Skeletal muscle satellite cell (primary cell): ENCODE results near the gene PPP1R15B.
A peak's percentile ranks its signal among the peaks of the same experiment; 100 is the strongest.

Experiments
- H3K27me3 ChIP-seq: 2 replicates; pipeline ENCODE4 v1.7.0; 2013; ENCODE audit warnings: low read length; ENCODE audit not compliant: control insufficient read depth, insufficient read depth
- H3K36me3 ChIP-seq: 2 replicates; pipeline ENCODE4 v1.7.0; 2013; ENCODE audit warnings: mild to moderate bottlenecking, control low read depth, low read length; ENCODE audit not compliant: insufficient read depth
- H3K4me1 ChIP-seq: 2 replicates; pipeline ENCODE4 v1.7.0; 2013; ENCODE audit warnings: low read length; ENCODE audit not compliant: control insufficient read depth, insufficient read depth
- H3K4me2 ChIP-seq: 2 replicates; pipeline ENCODE4 v1.7.0; 2013; ENCODE audit warnings: mild to moderate bottlenecking, low read length
- H3K4me3 ChIP-seq: 2 replicates; pipeline ENCODE4 v1.7.0; 2013; ENCODE audit warnings: low read length
- H3K9ac ChIP-seq: 2 replicates; pipeline ENCODE4 v1.7.0; 2013; ENCODE audit warnings: mild to moderate bottlenecking, low read depth, low read length, moderate library complexity
- H3K9me3 ChIP-seq: replicated peaks from 2 replicates; pipeline ENCODE4 v1.7.0; 2013; ENCODE audit warnings: mild to moderate bottlenecking, control low read depth, low read length

The PPP1R15B gene

GRCh38 chr1:204417074-204417997 is 5.7 kb upstream of the PPP1R15B start:
- peak overlapping the region; percentile 81 for H3K4me2 ChIP-seq
- H3K4me3 ChIP-seq, result peak overlapping the region; percentile 50
- no peaks in the 10 kb centered on the region for H3K27me3 ChIP-seq
- peaks cover 26% of the 10 kb centered on the region for H3K4me1 ChIP-seq
- peak overlapping the region; percentile 68 for H3K9ac ChIP-seq
- no peaks in the 10 kb centered on the region for H3K9me3 ChIP-seq
- no peaks in the 10 kb centered on the region for H3K36me3 ChIP-seq

- H3K4me2 ChIP-seq, result peak overlapping the region; percentile 81
- no peaks in the 10 kb centered on the region for H3K36me3 ChIP-seq
- no peaks in the 10 kb centered on the region for H3K9me3 ChIP-seq
- H3K9ac ChIP-seq, result no peak overlapping the region
- H3K27me3 ChIP-seq, result no peaks in the 10 kb centered on the region
- H3K4me1 ChIP-seq, result peaks cover 25% of the 10 kb centered on the region
- no peak overlapping the region for H3K4me3 ChIP-seq
These were observed 5.0 kb upstream of the PPP1R15B start for GRCh38 chr1:204416589-204417073.

- Histone ChIP-seq H3K4me1 (peaks cover 25% of the 10 kb centered on the region), H3K4me3 (no peak overlapping the region), H3K9ac (no peak overlapping the region), H3K27me3 (no peaks in the 10 kb centered on the region), H3K9me3 (no peaks in the 10 kb centered on the region), H3K4me2 (no peak overlapping the region), H3K36me3 (no peaks in the 10 kb centered on the region)
These were observed 3.7 kb upstream of the PPP1R15B start for GRCh38 chr1:204415351-204415750.

DNA sequence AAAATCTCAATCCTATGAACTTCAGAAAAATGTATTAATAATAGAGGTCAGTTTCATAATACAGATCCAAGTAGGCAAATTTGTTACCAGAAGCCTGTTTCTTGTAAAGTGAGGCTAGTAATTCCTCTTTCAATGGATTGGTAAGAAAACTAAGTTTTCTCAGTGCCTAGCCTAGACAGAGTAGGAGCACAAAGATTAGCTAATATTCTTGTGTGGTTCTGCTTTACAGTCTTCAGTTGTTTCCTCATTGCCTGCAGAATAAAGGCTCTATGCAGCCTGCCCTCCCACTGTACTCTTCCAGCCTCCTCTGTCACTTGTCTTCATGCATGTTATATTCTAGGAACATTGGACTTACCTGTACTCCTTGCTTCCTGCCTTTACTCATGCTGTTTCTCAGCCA is 2.4 kb upstream of the PPP1R15B start:
- H3K9me3 ChIP-seq, result no peaks in the 10 kb centered on the region
- no peak overlapping the region for H3K9ac ChIP-seq
- no peak overlapping the region for H3K4me2 ChIP-seq
- no peaks in the 10 kb centered on the region for H3K36me3 ChIP-seq
- no peaks in the 10 kb centered on the region for H3K27me3 ChIP-seq
- no peak overlapping the region for H3K4me3 ChIP-seq
- peaks cover 20% of the 10 kb centered on the region for H3K4me1 ChIP-seq

GRCh38 chr1:204413170-204413535 is 1.5 kb upstream of the PPP1R15B start:
- peaks cover 6% of the 10 kb centered on the region for H3K36me3 ChIP-seq
- no peaks in the 10 kb centered on the region for H3K27me3 ChIP-seq
- H3K4me3 ChIP-seq, result no peak overlapping the region
- no peak overlapping the region for H3K4me2 ChIP-seq
- H3K9ac ChIP-seq, result no peak overlapping the region
- no peaks in the 10 kb centered on the region for H3K9me3 ChIP-seq
- H3K4me1 ChIP-seq, result peaks cover 11% of the 10 kb centered on the region

- Histone ChIP-seq H3K9me3 (no peaks in the 10 kb centered on the region), H3K4me1 (peaks cover 3% of the 10 kb centered on the region)
These were observed 748 bp downstream of the PPP1R15B start for GRCh38 chr1:204410688-204411450.

DNA sequence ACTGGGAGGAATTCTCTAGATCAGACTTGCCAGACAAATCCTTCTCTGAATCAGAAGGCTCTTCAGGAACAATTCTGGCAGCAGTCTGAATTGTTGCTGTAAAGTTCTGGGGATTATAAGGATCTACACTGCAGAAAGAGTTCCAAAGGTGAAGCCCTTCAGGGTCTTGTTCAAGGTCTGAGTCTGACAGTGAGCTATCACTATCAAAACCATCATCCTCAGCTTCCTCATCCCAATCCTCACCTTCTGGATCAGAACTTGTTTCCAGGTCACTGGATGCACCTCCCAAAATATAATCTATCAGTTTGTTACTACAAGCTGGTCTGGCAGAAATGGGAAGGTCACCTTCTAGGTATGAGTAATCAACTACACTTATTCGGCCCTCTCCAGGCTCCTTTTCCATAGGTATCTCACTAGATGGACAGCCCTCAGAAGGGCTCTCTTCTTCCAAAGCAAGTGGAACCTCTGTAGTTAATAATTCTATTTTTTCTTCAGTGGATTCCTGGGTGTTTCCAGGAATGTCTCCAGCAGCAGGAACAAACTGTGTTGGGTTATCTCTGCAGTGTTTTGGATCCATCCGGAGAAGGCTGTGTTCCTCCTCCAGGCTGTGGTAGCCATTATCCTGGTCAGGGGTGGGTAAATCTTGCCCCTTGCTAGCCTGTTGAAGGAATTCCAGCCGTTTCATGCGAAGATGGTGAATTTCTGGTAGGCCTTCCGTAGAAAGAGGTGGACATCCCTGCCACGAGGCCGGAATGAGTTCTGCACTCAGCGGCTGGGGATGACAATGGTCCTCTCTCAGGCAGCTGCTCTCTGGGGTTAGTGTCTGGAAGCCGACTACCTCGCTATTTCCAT is 1.6 kb downstream of the PPP1R15B start:
- Histone ChIP-seq H3K4me3 (peak overlapping the region; percentile 95), H3K9me3 (no peaks in the 10 kb centered on the region), H3K4me1 (peaks cover 5% of the 10 kb centered on the region), H3K36me3 (peaks cover 29% of the 10 kb centered on the region), H3K4me2 (peak overlapping the region; percentile 94), H3K9ac (peak overlapping the region; percentile 98), H3K27me3 (no peaks in the 10 kb centered on the region)

More at GRCh38 chr1:204410688-204411450, 748 bp downstream of the PPP1R15B start:
- peak overlapping the region; percentile 94 for H3K4me2 ChIP-seq
- no peaks in the 10 kb centered on the region for H3K27me3 ChIP-seq
- H3K36me3 ChIP-seq, result peaks cover 21% of the 10 kb centered on the region
- H3K9ac ChIP-seq, result peak overlapping the region; percentile 98
- H3K4me3 ChIP-seq, result peak overlapping the region; percentile 95

DNA sequence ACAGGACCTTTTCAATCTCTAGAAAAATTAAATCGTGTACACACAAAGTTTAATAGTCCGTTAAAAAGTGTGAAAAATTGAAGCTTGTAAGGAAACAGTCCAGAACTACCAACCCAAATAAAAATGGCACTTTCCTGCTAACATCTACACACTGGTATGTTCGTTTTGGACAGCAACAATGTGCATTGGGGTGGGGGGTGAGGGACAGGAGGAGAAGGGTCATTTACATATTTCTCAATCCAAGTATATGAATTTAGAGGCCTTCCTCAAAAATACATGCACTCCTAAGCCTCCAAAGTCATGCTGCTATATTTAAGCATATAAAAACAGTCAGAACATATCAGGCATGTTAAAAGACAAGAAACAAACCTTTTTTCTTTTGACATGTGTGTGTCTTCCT is 2.5 kb downstream of the PPP1R15B start:
- Histone ChIP-seq H3K9me3 (no peaks in the 10 kb centered on the region), H3K4me2 (peak overlapping the region; percentile 94), H3K27me3 (no peaks in the 10 kb centered on the region), H3K4me1 (peaks cover 5% of the 10 kb centered on the region), H3K36me3 (peaks cover 38% of the 10 kb centered on the region), H3K4me3 (peak overlapping the region; percentile 95), H3K9ac (peak overlapping the region; percentile 98)

DNA sequence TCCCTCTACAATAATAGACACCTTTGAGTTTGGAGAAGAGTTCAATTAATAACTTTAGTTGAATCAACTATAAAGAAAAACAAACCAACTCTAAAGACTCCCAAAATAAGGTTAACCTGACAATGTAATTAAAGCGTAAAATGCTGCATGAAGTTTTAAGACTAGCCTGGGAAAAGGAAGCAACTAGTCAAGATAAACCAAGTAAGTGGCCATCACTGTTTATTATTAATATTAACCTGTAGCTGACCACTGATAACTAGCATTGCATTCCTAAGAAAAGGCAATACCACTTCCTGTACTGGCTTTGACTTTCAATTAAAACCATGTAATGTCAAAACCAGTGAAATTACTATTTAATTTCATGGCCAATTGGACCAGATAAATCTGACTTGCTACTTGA is 3.0 kb downstream of the PPP1R15B start:
- H3K36me3 ChIP-seq, result peaks cover 43% of the 10 kb centered on the region
- peak overlapping the region; percentile 95 for H3K4me3 ChIP-seq
- no peaks in the 10 kb centered on the region for H3K27me3 ChIP-seq
- H3K4me2 ChIP-seq, result peak overlapping the region; percentile 94
- peak overlapping the region; percentile 98 for H3K9ac ChIP-seq
- peaks cover 5% of the 10 kb centered on the region for H3K4me1 ChIP-seq
- no peaks in the 10 kb centered on the region for H3K9me3 ChIP-seq

DNA sequence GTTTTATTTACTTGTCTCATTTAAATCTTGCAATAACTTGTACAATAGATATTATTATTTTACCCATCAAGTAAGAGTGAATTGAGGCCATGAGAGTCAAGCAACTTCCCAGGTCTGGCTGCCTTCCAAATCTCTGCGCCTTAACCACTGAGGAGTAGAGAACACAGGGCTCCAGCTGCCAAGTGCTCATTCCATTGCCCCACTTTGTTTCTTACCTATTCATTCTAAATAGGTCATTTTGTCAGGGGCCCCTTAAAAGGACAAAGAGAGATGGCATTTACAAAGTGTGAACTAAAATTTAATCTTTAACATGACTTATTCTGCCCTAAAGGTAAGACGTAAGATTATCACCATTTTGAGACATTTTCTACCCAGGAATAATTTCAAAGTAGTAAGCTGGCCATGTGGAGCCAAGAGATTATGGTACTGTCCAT is 3.5 kb downstream of the PPP1R15B start:
- Histone ChIP-seq H3K27me3 (no peaks in the 10 kb centered on the region), H3K4me3 (peak overlapping the region; percentile 95), H3K9ac (peak overlapping the region; percentile 98), H3K4me2 (peak overlapping the region; percentile 94), H3K36me3 (peaks cover 46% of the 10 kb centered on the region), H3K9me3 (no peaks in the 10 kb centered on the region), H3K4me1 (peaks cover 5% of the 10 kb centered on the region)
